Measurements from ENCODE around the gene PLEKHG4. TPM values are rescaled to one million over a fixed set of nuclear protein-coding genes. Genes with fewer than 3 reads are reported as not detected.

The PLEKHG4 gene
- total RNA-seq, 1 experiment from 2014 or later = 15.1 TPM

DNA sequence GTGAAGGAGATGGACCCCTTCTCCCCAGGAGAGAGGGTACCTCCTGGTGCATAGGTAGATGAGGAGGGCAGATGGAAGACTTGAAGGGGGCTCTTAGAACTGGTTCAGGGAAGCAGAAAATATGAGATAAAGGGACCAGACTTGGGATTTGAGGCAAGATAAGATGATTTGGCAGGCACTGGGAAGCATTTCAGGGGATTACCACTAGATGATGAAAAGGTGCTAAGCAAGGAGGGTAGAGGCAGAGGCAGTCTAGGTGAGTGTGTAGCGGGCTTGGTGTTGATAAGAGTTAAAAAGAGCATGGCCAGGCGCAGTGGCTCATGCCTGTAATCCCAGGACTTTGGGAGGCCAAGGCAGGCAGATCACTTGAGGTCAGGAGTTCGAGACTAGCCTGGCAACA, 16.1 kb upstream of the PLEKHG4 start:
- H3K4me3 ChIP-seq = no peak overlapping the region
- no peaks in the 10 kb centered on the region for H3K36me3 ChIP-seq
- H3K27me3 ChIP-seq (replicated peaks) = no peaks in the 10 kb centered on the region
- no peaks in the 10 kb centered on the region for H3K9me3 ChIP-seq (replicated peaks)
- no peak overlapping the region for H3K27ac ChIP-seq
- no peak for DNase-seq (ENCODE audit: low read depth in 1 of 2, low spot score in 2 of 2)
- H3K4me1 ChIP-seq (replicated peaks) = peaks cover 5% of the 10 kb centered on the region

DNA sequence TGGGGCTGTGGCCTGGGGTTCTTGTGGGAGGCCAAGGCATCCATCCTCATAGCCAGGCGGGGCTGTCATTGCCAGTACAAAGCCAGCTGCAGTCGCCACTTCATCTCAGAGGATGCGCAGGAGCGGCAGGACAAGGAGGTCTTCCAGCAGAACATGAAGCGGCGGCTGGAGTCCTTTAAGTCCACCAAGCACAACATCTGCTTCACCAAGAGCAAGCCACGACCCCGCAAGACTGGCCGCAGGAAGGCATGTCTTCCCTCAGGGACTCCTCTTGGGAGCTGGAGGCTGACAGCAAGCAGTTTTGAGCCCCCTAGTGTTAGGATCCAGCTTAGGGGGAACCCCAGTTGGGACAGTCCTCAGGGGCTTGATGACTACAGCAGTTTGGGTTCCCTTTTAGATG, 15.1 kb upstream of the PLEKHG4 start:
- no peaks in the 10 kb centered on the region for H3K9me3 ChIP-seq (replicated peaks)
- no peaks in the 10 kb centered on the region for H3K27me3 ChIP-seq (replicated peaks)
- H3K4me1 ChIP-seq (replicated peaks) = peaks cover 7% of the 10 kb centered on the region
- H3K36me3 ChIP-seq = no peaks in the 10 kb centered on the region
- H3K27ac ChIP-seq = no peak overlapping the region
- H3K4me3 ChIP-seq = no peak overlapping the region
- DNase-seq (ENCODE audit: low read depth in 1 of 2, low spot score in 2 of 2) = no peak

DNA sequence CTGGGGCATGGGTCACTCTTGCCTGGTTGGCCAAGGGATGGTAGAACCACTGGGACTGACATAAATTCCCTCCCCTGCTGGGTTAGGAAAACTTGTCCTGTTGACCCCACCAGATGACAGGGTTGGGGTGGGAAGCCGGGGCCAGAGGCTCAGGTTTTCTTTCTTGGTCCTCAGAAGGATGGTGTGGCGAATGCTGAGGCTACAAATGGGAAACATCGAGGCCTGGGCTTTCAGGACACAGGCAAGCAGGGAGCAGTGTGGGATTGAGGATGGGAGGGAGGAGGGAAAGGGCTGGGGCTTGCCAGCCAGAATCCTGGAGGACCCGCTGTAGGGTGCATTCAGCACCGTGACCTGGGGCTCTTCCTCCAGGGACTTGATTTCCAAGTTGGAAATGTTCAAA, 14.5 kb upstream of the PLEKHG4 start:
- Histone ChIP-seq H3K27me3 (replicated peaks) (no peaks in the 10 kb centered on the region), H3K36me3 (no peaks in the 10 kb centered on the region), H3K4me1 (replicated peaks) (peaks cover 7% of the 10 kb centered on the region), H3K9me3 (replicated peaks) (no peaks in the 10 kb centered on the region), H3K4me3 (no peak overlapping the region), H3K27ac (no peak overlapping the region)
- DNase-seq (ENCODE audit: low read depth in 1 of 2, low spot score in 2 of 2) = no peak

DNA sequence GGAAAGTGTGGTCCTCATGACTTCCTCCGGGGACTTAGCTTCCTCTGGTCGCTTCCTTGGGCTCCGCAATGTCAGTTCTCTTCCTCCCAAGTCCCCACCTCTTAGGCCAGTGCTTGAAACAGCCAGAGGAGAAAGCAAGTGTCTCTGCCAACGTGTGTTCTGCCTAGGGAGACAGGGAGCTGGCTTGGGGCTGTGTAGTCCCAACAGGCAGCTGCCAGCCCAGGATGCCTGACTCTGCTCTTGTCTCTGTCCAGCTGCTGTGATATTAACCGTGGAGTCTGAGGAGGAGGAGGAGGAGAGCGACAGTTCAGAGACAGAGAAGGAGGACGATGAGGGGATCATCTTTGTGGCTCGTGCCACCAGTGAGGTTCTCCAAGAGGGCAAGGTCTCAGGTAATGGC, 13.5 kb upstream of the PLEKHG4 start:
- H3K4me1 ChIP-seq (replicated peaks) = peaks cover 7% of the 10 kb centered on the region

DNA sequence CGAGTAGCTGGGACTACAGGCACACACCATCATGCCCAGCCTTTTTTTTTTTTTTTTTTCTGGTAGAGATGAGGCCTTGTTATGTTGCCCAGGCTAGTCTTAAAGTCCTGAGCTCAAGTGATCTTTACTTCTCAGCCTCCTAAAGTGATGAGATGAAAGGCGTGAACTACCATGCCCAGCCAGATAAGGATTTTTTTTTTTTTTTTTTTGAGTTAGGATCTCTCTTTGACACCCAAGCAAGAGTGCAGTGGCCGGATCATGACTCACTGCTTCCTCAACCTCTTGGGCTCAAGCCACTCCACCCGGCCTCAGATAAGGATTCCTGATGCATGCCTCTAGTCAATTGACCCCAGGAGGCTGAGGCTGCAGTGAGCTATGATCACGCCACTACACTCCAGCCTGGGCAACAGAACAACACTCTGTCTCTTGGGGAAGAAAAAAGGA, 11.2 kb upstream of the PLEKHG4 start:
- Histone ChIP-seq H3K36me3 (peaks cover 3% of the 10 kb centered on the region), H3K4me3 (no peak overlapping the region), H3K27me3 (replicated peaks) (no peaks in the 10 kb centered on the region), H3K9me3 (replicated peaks) (no peaks in the 10 kb centered on the region), H3K4me1 (replicated peaks) (peaks cover 7% of the 10 kb centered on the region), H3K27ac (no peak overlapping the region)
- DNase-seq (ENCODE audit: low read depth in 1 of 2, low spot score in 2 of 2) = peak; percentile 63 to 83

More for the DNA sequence above, 13.5 kb upstream of the PLEKHG4 start:
- Histone ChIP-seq H3K9me3 (replicated peaks) (no peaks in the 10 kb centered on the region), H3K27ac (no peak overlapping the region), H3K4me3 (no peak overlapping the region), H3K27me3 (replicated peaks) (no peaks in the 10 kb centered on the region), H3K36me3 (no peaks in the 10 kb centered on the region)
- no peak for DNase-seq (ENCODE audit: low read depth in 1 of 2, low spot score in 2 of 2)

DNA sequence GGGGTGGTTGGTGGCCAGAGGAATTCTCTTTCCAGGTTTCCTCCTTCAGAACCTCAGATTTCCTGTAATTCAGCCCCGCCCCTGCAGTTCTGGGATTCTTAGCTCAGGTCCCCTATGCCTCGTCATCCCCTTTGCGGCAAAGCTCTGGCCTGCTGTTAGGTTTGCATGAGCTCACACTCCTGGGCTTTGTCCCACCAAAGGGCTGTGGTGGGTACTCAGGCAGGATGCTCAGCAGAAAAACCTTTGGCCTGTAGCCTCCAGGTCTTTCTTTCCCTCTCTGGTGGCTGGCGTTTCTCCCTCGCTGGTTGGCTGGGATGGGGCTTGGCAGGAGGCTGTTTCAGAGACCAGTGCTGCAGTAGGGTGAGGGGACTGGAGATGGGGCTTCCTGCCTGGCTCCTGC, 9.6 kb upstream of the PLEKHG4 start:
- Histone ChIP-seq H3K9me3 (replicated peaks) (no peaks in the 10 kb centered on the region), H3K27ac (no peak overlapping the region), H3K4me1 (replicated peaks) (peaks cover 7% of the 10 kb centered on the region), H3K36me3 (peaks cover 3% of the 10 kb centered on the region), H3K4me3 (no peak overlapping the region), H3K27me3 (replicated peaks) (no peaks in the 10 kb centered on the region)
- DNase-seq (ENCODE audit: low read depth in 1 of 2, low spot score in 2 of 2) = no peak

DNA sequence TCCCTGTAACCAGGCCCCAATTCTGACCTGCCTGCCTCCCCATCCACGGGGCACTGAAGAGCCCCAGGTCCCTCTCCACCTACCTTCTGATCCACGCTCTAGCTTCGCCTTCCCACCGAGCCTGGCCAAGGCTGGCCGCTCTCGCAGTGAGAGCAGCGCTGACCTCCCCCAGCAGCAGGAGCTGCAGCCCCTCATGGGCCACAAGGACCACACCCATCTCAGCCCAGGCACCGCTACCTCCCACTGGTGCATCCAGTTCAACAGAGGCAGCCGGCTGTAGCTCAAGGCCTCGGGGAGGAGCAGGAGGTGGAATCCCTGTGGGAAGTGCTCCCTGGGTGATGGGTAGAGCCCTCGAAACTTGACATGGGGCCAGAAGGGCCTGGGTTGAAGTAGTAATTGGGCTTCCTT, 8.4 kb upstream of the PLEKHG4 start:
- no peak for DNase-seq (ENCODE audit: low read depth in 1 of 2, low spot score in 2 of 2)
- Histone ChIP-seq H3K27me3 (replicated peaks) (no peaks in the 10 kb centered on the region), H3K4me3 (no peak overlapping the region), H3K36me3 (peaks cover 10% of the 10 kb centered on the region), H3K27ac (no peak overlapping the region), H3K4me1 (replicated peaks) (peaks cover 7% of the 10 kb centered on the region), H3K9me3 (replicated peaks) (no peaks in the 10 kb centered on the region)

DNA sequence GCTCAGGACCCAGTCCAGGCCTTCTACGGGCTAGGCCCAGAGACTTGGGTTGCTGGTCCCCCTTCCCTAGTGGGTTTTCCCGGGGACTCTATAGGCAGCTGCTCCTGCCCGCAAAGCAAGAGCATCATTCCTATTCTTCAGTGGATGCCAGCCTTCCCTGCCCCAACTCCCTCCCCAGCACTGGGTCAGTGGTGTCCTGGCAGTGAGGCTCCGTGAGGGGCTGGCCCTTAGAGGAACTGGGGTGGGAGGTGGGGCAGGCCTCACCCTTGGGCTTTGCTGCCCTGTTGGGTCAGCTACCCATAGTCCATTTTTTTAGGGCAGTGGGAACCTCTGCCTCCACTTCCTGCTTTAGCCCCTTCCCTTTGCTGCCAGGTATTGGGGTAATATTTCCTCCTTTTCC, 7.9 kb upstream of the PLEKHG4 start:
- no peak for DNase-seq (ENCODE audit: low read depth in 1 of 2, low spot score in 2 of 2)
- H3K4me1 ChIP-seq (replicated peaks) = peaks cover 10% of the 10 kb centered on the region
- no peaks in the 10 kb centered on the region for H3K9me3 ChIP-seq (replicated peaks)
- H3K4me3 ChIP-seq = no peak overlapping the region
- H3K27ac ChIP-seq = no peak overlapping the region
- H3K36me3 ChIP-seq = peaks cover 15% of the 10 kb centered on the region
- no peaks in the 10 kb centered on the region for H3K27me3 ChIP-seq (replicated peaks)

DNA sequence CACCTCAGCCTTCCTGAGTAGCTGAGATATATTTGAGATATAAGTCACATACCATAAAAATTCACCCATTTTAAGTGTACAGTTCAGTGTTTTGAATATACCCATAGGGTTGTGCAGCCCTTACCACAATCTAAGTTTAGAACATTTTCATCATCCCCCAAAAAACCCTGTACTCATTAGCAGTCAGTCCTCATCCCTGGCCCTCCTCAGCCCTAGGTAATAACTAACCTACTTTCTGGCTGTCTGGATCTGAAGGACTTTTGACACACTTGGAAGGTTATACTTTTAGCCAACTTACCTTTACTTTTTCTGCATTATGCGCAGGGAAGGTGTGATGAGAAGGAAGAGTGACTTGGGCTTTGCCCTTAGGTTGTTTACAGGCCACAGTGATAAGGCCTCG, 4.0 kb upstream of the PLEKHG4 start:
- Histone ChIP-seq H3K4me3 (no peak overlapping the region), H3K27me3 (replicated peaks) (no peaks in the 10 kb centered on the region), H3K36me3 (peaks cover 21% of the 10 kb centered on the region), H3K27ac (no peak overlapping the region), H3K4me1 (replicated peaks) (peaks cover 39% of the 10 kb centered on the region), H3K9me3 (replicated peaks) (peaks cover 3% of the 10 kb centered on the region; the same call in 1 of the 2 replicates)
- no peak for DNase-seq (ENCODE audit: low read depth in 1 of 2, low spot score in 2 of 2)

DNA sequence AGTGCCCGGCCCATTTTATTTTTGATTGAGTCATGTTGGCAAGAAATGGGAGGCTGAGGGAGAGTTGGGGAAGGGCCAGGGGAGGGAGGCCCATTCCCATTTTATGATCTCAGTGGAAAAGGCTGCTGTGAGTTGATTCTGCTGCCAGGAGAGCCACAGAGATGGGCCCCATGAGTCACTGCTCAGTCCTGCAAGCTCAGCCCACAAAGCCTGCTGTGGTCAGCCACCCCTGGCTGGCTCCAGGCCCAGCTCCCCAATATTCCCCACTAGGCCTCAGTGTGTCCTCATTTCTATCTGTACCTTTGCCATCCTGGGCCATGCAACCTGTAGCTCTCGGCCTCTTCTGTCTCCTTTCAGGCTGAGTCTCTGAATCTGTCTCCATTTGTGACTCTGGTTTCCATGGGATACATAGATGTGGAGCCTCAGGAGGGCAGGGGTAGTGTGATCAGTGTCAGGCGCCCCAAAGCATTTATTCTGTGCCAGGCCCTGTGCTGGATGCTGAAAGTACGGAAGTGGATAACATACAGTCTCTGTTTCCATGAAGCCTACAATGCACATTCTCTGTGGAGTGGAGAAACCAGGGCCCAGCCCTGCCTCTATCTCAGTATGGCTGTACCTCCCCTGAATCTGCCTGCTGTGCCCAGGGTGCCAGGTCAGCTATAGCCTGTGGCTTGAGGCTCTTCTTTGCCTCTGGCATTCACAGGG, 1.9 kb upstream of the PLEKHG4 start:
- peaks cover 3% of the 10 kb centered on the region; the same call in 1 of the 2 replicates for H3K9me3 ChIP-seq (replicated peaks)
- H3K4me3 ChIP-seq = no peak overlapping the region; the same call in 1 of the 2 replicates
- no peaks in the 10 kb centered on the region for H3K27me3 ChIP-seq (replicated peaks)
- H3K4me1 ChIP-seq (replicated peaks) = peaks cover 39% of the 10 kb centered on the region
- peak; percentile 96 to 97 for DNase-seq (ENCODE audit: low read depth in 1 of 2, low spot score in 2 of 2)
- H3K36me3 ChIP-seq = peaks cover 19% of the 10 kb centered on the region
- H3K27ac ChIP-seq = peak overlapping the region; percentile 79

DNA sequence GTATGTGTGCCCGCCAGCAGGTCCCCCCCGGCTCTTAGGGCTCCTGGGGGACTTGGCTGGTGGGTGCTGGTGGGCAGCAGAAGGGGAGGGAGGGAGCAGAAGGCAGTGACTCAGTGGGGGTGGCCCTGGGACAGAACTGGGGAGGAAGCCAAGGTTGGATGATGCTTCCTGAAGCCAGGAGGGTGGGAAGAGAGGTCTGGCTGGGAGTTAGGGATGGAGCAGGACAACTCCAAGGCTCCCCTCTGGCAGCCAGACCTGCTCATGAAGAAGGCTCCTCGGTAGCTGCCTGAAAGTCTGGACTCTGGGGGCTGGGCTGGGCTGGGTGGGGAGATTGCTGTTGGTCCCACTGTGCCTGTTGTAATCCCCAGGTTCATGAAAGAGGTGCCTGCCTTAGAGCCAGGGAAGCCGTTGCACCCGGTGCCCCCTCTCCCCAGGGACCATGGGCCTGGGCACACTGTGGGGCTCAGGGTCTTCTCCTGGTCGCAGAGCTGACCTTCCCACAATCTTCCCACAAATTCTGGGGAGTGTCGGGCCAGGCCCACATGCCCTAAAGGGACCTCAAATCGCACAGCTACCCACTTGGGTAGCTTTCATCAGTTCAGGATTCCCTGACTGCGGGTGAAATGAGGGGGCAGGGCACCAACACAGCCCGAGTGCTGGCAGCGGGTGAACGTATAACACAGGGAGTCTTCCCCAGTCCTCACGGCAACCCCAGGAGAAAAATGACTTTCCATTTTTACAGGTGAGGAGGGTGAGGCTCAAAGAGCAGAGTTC, 1.1 kb upstream of the PLEKHG4 start:
- H3K4me1 ChIP-seq (replicated peaks) = peaks cover 39% of the 10 kb centered on the region
- H3K27me3 ChIP-seq (replicated peaks) = no peaks in the 10 kb centered on the region
- H3K27ac ChIP-seq = peak overlapping the region; percentile 79
- H3K9me3 ChIP-seq (replicated peaks) = peaks cover 3% of the 10 kb centered on the region; the same call in 1 of the 2 replicates
- DNase-seq (ENCODE audit: low read depth in 1 of 2, low spot score in 2 of 2) = peak; percentile 77 to 81
- H3K4me3 ChIP-seq = peak overlapping the region; percentile 52
- peaks cover 19% of the 10 kb centered on the region for H3K36me3 ChIP-seq

DNA sequence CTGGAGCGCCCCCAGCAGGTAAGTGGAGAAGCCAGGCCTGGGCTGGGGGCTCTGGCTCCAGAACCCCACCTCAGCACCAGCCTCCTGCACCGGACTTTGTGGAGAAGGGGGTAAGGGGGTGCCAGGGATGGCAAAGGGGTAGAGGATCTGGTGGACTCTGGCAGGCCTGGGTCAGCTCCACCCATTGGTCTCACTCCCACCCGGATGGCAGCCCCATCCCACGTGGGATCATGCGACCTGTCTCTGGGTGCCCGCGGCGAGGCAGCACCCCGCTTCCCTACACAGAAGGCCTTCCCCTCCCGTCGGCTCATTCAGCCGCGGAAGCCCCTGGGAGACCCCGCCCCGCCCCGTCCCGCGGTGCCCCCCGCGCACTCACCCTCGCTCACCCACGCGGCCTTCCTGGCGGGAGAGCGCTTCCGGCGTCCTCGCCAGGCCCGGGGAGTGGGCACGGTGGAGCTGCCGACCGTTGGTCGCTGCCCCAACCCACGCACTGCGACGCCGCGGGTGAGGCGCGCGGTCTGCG, 498 bp upstream of the PLEKHG4 start:
- peaks cover 3% of the 10 kb centered on the region; the same call in 1 of the 2 replicates for H3K9me3 ChIP-seq (replicated peaks)
- no peaks in the 10 kb centered on the region for H3K27me3 ChIP-seq (replicated peaks)
- peak overlapping the region; percentile 79 for H3K27ac ChIP-seq
- peaks cover 39% of the 10 kb centered on the region for H3K4me1 ChIP-seq (replicated peaks)
- H3K4me3 ChIP-seq = peak overlapping the region; percentile 52
- no peak for DNase-seq (ENCODE audit: low read depth in 1 of 2, low spot score in 2 of 2)
- H3K36me3 ChIP-seq = peaks cover 19% of the 10 kb centered on the region

DNA sequence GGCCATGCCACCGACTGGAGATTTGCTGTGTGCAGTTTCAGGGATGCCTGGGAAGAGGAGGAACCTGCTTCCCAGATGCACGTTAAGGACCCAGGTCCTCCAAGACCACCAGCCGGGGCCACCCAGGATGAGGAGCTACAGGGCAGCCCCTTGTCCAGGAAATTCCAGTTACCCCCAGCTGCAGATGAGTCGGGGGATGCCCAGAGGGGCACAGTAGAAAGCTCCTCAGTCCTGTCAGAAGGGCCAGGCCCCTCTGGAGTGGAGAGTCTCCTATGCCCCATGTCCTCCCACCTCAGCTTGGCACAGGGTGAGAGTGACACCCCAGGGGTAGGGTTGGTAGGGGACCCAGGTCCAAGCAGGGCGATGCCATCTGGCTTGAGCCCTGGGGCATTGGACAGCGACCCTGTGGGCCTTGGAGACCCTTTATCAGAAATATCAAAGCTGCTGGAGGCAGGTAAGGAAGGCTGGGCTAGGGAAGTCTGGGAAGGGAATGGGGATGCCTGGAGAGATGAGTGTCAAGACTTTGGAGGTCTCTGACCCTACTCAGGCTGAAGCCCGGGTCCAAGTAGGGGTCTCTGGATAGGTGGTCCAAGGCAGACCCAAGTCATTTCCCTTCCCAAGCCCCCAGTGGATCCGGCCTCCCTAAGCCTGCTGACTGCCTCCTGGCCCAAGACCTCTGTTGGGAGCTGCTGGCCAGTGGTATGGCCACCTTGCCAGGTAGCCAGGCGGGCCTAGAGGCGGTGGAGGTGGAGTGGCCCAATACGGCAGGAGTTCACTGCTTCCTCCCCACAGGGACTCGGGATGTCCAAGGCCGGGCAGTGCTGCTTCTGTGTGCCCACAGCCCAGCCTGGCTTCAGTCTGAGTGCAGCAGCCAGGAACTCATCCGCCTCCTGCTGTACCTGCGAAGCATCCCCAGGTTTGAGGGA, 1.0 kb downstream of the PLEKHG4 start:
- H3K4me3 ChIP-seq = no peak overlapping the region
- H3K27me3 ChIP-seq (replicated peaks) = no peaks in the 10 kb centered on the region
- no peak for DNase-seq (ENCODE audit: low read depth in 1 of 2, low spot score in 2 of 2)
- peaks cover 3% of the 10 kb centered on the region; the same call in 1 of the 2 replicates for H3K9me3 ChIP-seq (replicated peaks)
- H3K4me1 ChIP-seq (replicated peaks) = peaks cover 39% of the 10 kb centered on the region
- no peak overlapping the region for H3K27ac ChIP-seq
- H3K36me3 ChIP-seq = peaks cover 17% of the 10 kb centered on the region

Data from SJSA1 (cell line).